Kidney epithelial cell (primary cell): ENCODE results near the gene SOS1. TPM values are rescaled to one million over a fixed set of nuclear protein-coding genes. Genes with fewer than 3 reads are reported as not detected.
A peak's percentile ranks its signal among the peaks of the same experiment; 100 is the strongest.

Experiments
- DNase-seq: peaks from one replicate; pipeline ENCODE4 v3.0.0-alpha.2; 2010; ENCODE audit warnings: low read depth
- H3K27me3 ChIP-seq: 2 replicates; pipeline ENCODE4 v1.6.0; 2011; ENCODE audit warnings: low read length; ENCODE audit not compliant: control insufficient read depth, insufficient read depth
- H3K36me3 ChIP-seq: 2 replicates; pipeline ENCODE4 v1.5.1; 2011; ENCODE audit warnings: low read length; ENCODE audit not compliant: control insufficient read depth, insufficient read depth
- H3K4me3 ChIP-seq: 2 replicates; pipeline ENCODE4 v1.5.1; 2011; ENCODE audit warnings: low read depth, mild to moderate bottlenecking, control low read depth, low read length
- CTCF ChIP-seq: IDR thresholded peaks from 2 replicates; pipeline ENCODE4 v1.5.1; 2011; ENCODE audit warnings: mild to moderate bottlenecking, moderate library complexity, low read length, control low read depth, inconsistent platforms; ENCODE audit not compliant: insufficient read depth, poor library complexity, severe bottlenecking
- total RNA-seq: library from RNA; depleted of rRNA; stranded (reverse); fragments of >200 nt; gene quantifications from 2 replicates; pipeline ENCODE4 v1.2.3, GENCODE V29; 2015

The SOS1 gene
- total RNA-seq, 1 donor from 2014 or later = 18.7 TPM

- no peak for DNase-seq
- H3K27me3 ChIP-seq = peaks cover 6% of the 10 kb centered on the region
- no peak for TF ChIP-seq CTCF
- H3K4me3 ChIP-seq = no peak overlapping the region
- H3K36me3 ChIP-seq = no peaks in the 10 kb centered on the region
These were observed 162.9 kb downstream of the SOS1 start for GRCh38 chr2:38957972-38958371.

- no peaks in the 10 kb centered on the region for H3K27me3 ChIP-seq
- H3K36me3 ChIP-seq = no peaks in the 10 kb centered on the region
- no peak overlapping the region for H3K4me3 ChIP-seq
- TF ChIP-seq CTCF = no peak
- no peak for DNase-seq
These were observed 169.1 kb downstream of the SOS1 start for GRCh38 chr2:38951766-38952165.

- Histone ChIP-seq H3K4me3 (no peak overlapping the region), H3K27me3 (no peaks in the 10 kb centered on the region), H3K36me3 (no peaks in the 10 kb centered on the region)
- DNase-seq = no peak
- no peak for TF ChIP-seq CTCF
These were observed 171.9 kb downstream of the SOS1 start for GRCh38 chr2:38948995-38949394.

- H3K36me3 ChIP-seq = no peaks in the 10 kb centered on the region
- no peak overlapping the region for H3K4me3 ChIP-seq
- H3K27me3 ChIP-seq = no peaks in the 10 kb centered on the region
- DNase-seq = no peak
- TF ChIP-seq CTCF = no peak
These were observed 172.4 kb downstream of the SOS1 start for GRCh38 chr2:38948387-38948882.

GRCh38 chr2:38947241-38948239 is 173.3 kb downstream of the SOS1 start:
- Histone ChIP-seq H3K4me3 (no peak overlapping the region), H3K36me3 (no peaks in the 10 kb centered on the region), H3K27me3 (no peaks in the 10 kb centered on the region)
- peak; percentile 70 for TF ChIP-seq CTCF
- peak; percentile 65 for DNase-seq

- no peak for DNase-seq
- no peak for TF ChIP-seq CTCF
- Histone ChIP-seq H3K4me3 (no peak overlapping the region), H3K27me3 (no peaks in the 10 kb centered on the region), H3K36me3 (no peaks in the 10 kb centered on the region)
These were observed 174.9 kb downstream of the SOS1 start for GRCh38 chr2:38945911-38946310.
